ENCODE data around the gene TCF7L1.

TCF7L1 gene

DNA sequence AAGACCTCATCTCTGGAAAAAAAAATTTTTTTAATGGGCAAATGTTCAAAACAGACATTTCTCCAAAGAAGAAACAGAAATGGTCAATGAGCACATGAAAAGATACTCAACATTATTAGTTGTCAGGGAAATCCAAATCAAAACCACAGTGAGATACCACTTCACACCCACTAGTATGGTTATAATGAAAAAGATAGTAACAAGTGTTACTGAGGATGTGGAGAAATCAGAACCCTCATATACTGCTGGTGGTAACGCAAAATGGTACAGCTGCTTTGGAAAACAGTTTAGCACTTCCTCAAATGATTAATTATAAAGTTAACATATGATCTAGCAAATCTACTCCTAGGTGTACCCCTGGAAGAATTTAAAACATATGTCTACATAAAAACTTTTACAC, 29.0 kb upstream of the TCF7L1 start:
- no peaks in the 10 kb centered on the region for H4K20me1 ChIP-seq (ENCODE audit: insufficient read depth, low read length)

GRCh38 chr2:85106489-85107180, 26.6 kb upstream of the TCF7L1 start:
- Histone ChIP-seq H3K4me1 (ENCODE audit: low read length) (peaks cover 15% of the 10 kb centered on the region), H4K20me1 (ENCODE audit: insufficient read depth, low read length) (no peaks in the 10 kb centered on the region), H3K27me3 (ENCODE audit: low read depth, low read length) (no peaks in the 10 kb centered on the region), H3K9ac (ENCODE audit: low read length) (no peak overlapping the region), H3K4me2 (ENCODE audit: low read length) (no peak overlapping the region), H3K9me3 (ENCODE audit: insufficient read depth, low read length) (no peaks in the 10 kb centered on the region), H3K4me3 (ENCODE audit: low read length) (no peak overlapping the region), H3K36me3 (replicated peaks; ENCODE audit: low read depth, low read length) (peaks cover 4% of the 10 kb centered on the region), H3K27ac (ENCODE audit: low read length) (no peak overlapping the region), H2AFZ (ENCODE audit: low read depth, low read length) (no peak overlapping the region), H3K79me2 (ENCODE audit: low read length) (no peaks in the 10 kb centered on the region)
- no peak for TF ChIP-seq EZH2phosphoT487 (IDR thresholded peaks at IDR 0.05; ENCODE audit: low read depth)
- TF ChIP-seq, protein P1, sequence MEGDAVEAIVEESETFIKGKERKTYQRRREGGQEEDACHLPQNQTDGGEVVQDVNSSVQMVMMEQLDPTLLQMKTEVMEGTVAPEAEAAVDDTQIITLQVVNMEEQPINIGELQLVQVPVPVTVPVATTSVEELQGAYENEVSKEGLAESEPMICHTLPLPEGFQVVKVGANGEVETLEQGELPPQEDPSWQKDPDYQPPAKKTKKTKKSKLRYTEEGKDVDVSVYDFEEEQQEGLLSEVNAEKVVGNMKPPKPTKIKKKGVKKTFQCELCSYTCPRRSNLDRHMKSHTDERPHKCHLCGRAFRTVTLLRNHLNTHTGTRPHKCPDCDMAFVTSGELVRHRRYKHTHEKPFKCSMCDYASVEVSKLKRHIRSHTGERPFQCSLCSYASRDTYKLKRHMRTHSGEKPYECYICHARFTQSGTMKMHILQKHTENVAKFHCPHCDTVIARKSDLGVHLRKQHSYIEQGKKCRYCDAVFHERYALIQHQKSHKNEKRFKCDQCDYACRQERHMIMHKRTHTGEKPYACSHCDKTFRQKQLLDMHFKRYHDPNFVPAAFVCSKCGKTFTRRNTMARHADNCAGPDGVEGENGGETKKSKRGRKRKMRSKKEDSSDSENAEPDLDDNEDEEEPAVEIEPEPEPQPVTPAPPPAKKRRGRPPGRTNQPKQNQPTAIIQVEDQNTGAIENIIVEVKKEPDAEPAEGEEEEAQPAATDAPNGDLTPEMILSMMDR (IDR thresholded peaks at IDR 0.05; ENCODE audit: low read depth, low read length): no peak

More for the DNA sequence above, 29.0 kb upstream of the TCF7L1 start:
- Histone ChIP-seq H3K9me3 (ENCODE audit: insufficient read depth, low read length) (no peaks in the 10 kb centered on the region), H2AFZ (ENCODE audit: low read depth, low read length) (no peak overlapping the region), H3K4me3 (ENCODE audit: low read length) (no peak overlapping the region), H3K4me1 (ENCODE audit: low read length) (peaks cover 27% of the 10 kb centered on the region), H3K4me2 (ENCODE audit: low read length) (no peak overlapping the region), H3K9ac (ENCODE audit: low read length) (no peak overlapping the region), H3K79me2 (ENCODE audit: low read length) (no peaks in the 10 kb centered on the region), H3K27ac (ENCODE audit: low read length) (no peak overlapping the region), H3K27me3 (ENCODE audit: low read depth, low read length) (no peaks in the 10 kb centered on the region), H3K36me3 (replicated peaks; ENCODE audit: low read depth, low read length) (peaks cover 4% of the 10 kb centered on the region)
- TF ChIP-seq, protein P1 (IDR thresholded peaks at IDR 0.05; ENCODE audit: low read depth, low read length): no peak
- TF ChIP-seq EZH2phosphoT487 (IDR thresholded peaks at IDR 0.05; ENCODE audit: low read depth): no peak

DNA sequence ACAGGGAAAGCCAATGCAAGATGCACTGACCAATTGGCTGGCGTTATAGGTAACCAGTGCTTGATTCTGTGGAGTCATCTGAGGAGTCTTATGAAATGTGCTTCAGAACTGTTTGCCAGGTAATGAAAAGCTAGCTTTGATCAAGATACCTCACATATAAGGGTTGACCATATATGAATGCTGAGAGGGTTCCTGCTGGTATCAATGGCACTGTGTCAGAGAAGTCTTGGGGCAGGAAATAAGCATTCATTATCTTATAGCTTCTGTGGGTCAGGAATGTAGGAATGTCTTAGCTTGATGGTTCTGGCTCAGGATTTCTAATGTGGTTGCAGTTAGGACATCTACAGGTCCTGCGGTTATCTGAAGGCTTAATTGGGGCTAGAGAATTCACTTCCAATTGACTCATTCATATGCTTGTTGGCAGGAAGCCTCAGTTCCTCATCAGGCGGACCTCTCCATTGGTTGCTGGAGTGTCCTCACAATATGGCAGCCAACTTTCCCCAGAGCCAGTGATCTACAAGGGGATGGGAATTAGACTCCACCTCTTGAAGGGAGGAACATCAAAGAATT, 22.1 kb upstream of the TCF7L1 start:
- no peak overlapping the region for H3K4me2 ChIP-seq (ENCODE audit: low read length)
- no peak overlapping the region for H2AFZ ChIP-seq (ENCODE audit: low read depth, low read length)
- H3K79me2 ChIP-seq (ENCODE audit: low read length): no peaks in the 10 kb centered on the region
- H3K27ac ChIP-seq (ENCODE audit: low read length): no peak overlapping the region
- H3K9me3 ChIP-seq (ENCODE audit: insufficient read depth, low read length): no peaks in the 10 kb centered on the region
- H3K4me3 ChIP-seq (ENCODE audit: low read length): no peak overlapping the region
- no peaks in the 10 kb centered on the region for H3K27me3 ChIP-seq (ENCODE audit: low read depth, low read length)
- H3K4me1 ChIP-seq (ENCODE audit: low read length): peaks cover 13% of the 10 kb centered on the region
- H4K20me1 ChIP-seq (ENCODE audit: insufficient read depth, low read length): no peaks in the 10 kb centered on the region
- TF ChIP-seq, protein P1 (IDR thresholded peaks at IDR 0.05; ENCODE audit: low read depth, low read length): no peak
- TF ChIP-seq EZH2phosphoT487 (IDR thresholded peaks at IDR 0.05; ENCODE audit: low read depth): no peak
- no peak overlapping the region for H3K9ac ChIP-seq (ENCODE audit: low read length)
- no peaks in the 10 kb centered on the region for H3K36me3 ChIP-seq (replicated peaks; ENCODE audit: low read depth, low read length)

DNA sequence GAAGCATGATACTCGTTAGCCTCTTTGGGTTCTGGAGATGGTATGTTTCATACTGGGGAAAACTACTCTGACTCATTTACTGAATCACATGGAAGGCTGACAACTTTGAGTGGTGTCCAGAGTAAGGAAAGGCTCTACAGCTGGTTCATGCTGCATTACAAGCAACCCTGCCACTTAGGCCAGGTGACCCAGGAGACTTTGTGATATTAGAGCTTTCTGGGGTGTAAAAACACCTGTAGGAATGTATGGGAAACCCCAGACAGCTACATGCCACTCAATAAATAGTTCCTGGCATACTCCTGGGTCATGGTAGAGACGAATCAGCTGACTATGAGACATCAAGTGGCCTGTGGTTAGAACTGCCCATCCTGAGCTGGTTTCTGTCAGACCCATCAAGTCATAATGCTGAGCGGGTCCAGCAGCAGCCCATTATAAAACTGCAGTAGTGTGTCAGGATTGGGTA, 21.3 kb upstream of the TCF7L1 start:
- no peak overlapping the region for H3K4me3 ChIP-seq (ENCODE audit: low read length)
- H4K20me1 ChIP-seq (ENCODE audit: insufficient read depth, low read length): no peaks in the 10 kb centered on the region
- H3K9me3 ChIP-seq (ENCODE audit: insufficient read depth, low read length): no peaks in the 10 kb centered on the region
- H3K79me2 ChIP-seq (ENCODE audit: low read length): no peaks in the 10 kb centered on the region
- no peaks in the 10 kb centered on the region for H3K36me3 ChIP-seq (replicated peaks; ENCODE audit: low read depth, low read length)
- no peak overlapping the region for H3K9ac ChIP-seq (ENCODE audit: low read length)
- no peak overlapping the region for H3K27ac ChIP-seq (ENCODE audit: low read length)
- H3K4me2 ChIP-seq (ENCODE audit: low read length): no peak overlapping the region
- no peaks in the 10 kb centered on the region for H3K27me3 ChIP-seq (ENCODE audit: low read depth, low read length)
- TF ChIP-seq, protein P1 (IDR thresholded peaks at IDR 0.05; ENCODE audit: low read depth, low read length): no peak
- TF ChIP-seq EZH2phosphoT487 (IDR thresholded peaks at IDR 0.05; ENCODE audit: low read depth): no peak
- no peak overlapping the region for H2AFZ ChIP-seq (ENCODE audit: low read depth, low read length)
- H3K4me1 ChIP-seq (ENCODE audit: low read length): peaks cover 15% of the 10 kb centered on the region
